Hematopoietic multipotent progenitor cell treated with erythropoietin and hydrocortisone succinate and interleukin-3 and kit ligand, for 4 days (in vitro differentiated cells): ENCODE results near the gene ERVV-1.
A peak's percentile ranks its signal among the peaks of the same experiment; 100 is the strongest.

Source experiments
- DNase-seq: peaks from one replicate; pipeline ENCODE4 v3.0.0-alpha.2; 2015

Gene ERVV-1

GRCh38 chr19:53034054-53034453, 20.3 kb downstream of the ERVV-1 start:
- DNase-seq, result no peak

GRCh38 chr19:53034948-53035675, 21.4 kb downstream of the ERVV-1 start:
- DNase-seq, result no peak

GRCh38 chr19:53037101-53038097, 23.7 kb downstream of the ERVV-1 start:
- DNase-seq, result peak; percentile 38

- no peak for DNase-seq
These were observed 27.6 kb downstream of the ERVV-1 start for GRCh38 chr19:53041366-53041765.

GRCh38 chr19:53045536-53045935, 31.8 kb downstream of the ERVV-1 start:
- DNase-seq, result no peak

GRCh38 chr19:53047379-53047778, 33.7 kb downstream of the ERVV-1 start:
- no peak for DNase-seq

- no peak for DNase-seq
These were observed 41.4 kb downstream of the ERVV-1 start for GRCh38 chr19:53055117-53055516.

GRCh38 chr19:53057904-53058580, 44.3 kb downstream of the ERVV-1 start:
- peak; percentile 47 for DNase-seq
